Ovary (tissue), 3 donors: Measurements from ENCODE around the gene NDUFA8.

Source experiments
- EP300 ChIP-seq: sonication (generic); formaldehyde crosslinking; IDR thresholded peaks from one replicate; pipeline ENCODE4 v1.6.1; 2017; ENCODE audit warnings: antibody characterized with exemption
- POLR2A ChIP-seq: fragments of 450-650 bp; IDR thresholded peaks from one replicate; pipeline ENCODE4 v1.6.1; 2017; ENCODE audit warnings: antibody characterized with exemption, mild to moderate bottlenecking, moderate library complexity
- TF ChIP-seq, protein P1 (sequence below), 3 donors: fragments of 450-650 bp in 2 of 3; fragments of 200-600 bp in 1 of 3; IDR thresholded peaks; one replicate each; pipeline versions ENCODE4 v1.5.1 to v1.8.0; 2016 to 2022; ENCODE audit warnings: antibody characterized with exemption in 3 of 3, mild to moderate bottlenecking in 1 of 3
- donor health status: DM: no; HTN: no; CAD: no.

DNA sequence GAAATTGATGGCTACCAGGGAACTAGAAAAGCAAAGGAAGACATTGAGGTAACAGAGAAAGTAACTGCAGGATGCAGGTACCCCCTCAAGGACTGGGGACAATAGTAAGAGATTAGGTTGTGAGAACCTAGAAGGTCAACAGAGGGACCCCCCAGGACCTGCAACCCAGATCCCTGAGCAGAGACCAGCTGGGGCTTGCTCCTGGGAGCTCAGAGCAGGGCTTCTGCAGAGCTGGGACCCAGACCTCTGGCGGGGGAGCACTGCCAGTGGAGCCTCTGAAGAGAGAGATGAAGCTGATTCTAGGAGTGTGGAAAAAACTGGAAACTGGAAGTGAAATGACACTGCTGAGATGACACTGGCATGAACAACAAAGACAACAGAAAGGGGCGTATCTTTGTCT, 17.3 kb upstream of the NDUFA8 start:
- TF ChIP-seq, protein P1, sequence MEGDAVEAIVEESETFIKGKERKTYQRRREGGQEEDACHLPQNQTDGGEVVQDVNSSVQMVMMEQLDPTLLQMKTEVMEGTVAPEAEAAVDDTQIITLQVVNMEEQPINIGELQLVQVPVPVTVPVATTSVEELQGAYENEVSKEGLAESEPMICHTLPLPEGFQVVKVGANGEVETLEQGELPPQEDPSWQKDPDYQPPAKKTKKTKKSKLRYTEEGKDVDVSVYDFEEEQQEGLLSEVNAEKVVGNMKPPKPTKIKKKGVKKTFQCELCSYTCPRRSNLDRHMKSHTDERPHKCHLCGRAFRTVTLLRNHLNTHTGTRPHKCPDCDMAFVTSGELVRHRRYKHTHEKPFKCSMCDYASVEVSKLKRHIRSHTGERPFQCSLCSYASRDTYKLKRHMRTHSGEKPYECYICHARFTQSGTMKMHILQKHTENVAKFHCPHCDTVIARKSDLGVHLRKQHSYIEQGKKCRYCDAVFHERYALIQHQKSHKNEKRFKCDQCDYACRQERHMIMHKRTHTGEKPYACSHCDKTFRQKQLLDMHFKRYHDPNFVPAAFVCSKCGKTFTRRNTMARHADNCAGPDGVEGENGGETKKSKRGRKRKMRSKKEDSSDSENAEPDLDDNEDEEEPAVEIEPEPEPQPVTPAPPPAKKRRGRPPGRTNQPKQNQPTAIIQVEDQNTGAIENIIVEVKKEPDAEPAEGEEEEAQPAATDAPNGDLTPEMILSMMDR (IDR thresholded peaks at IDR 0.05): no peak
- TF ChIP-seq POLR2A (no peak), EP300 (no peak)
